Breast epithelium (tissue), 4 donors: Measurements from ENCODE around the gene MYD88. TPM values are rescaled to one million over a fixed set of nuclear protein-coding genes. Genes with fewer than 3 reads are reported as not detected.
A peak's percentile ranks its signal among the peaks of the same experiment; 100 is the strongest.

Experiments
- DNase-seq, 2 donors: peaks; one replicate each; pipeline ENCODE4 v3.0.0-alpha.2; 2019; ENCODE audit warnings: low spot score in 2 of 2
- H3K27ac ChIP-seq, 2 donors: fragments of 200-600 bp; sonication (generic) in 1 of 2; one replicate each; pipeline ENCODE4 v1.5.1; 2016 to 2019; ENCODE audit warnings: mild to moderate bottlenecking in 1 of 2
- H3K27me3 ChIP-seq, 2 donors: fragments of 200-600 bp; sonication (generic) in 1 of 2; one replicate each; pipeline versions ENCODE4 v1.5.1 to v1.6.0; 2017 to 2019; ENCODE audit warnings: control low read depth in 1 of 2, mild to moderate bottlenecking in 1 of 2
- H3K36me3 ChIP-seq: fragments of 200-600 bp; one replicate; pipeline ENCODE4 v1.5.1; 2019
- H3K4me1 ChIP-seq, 2 donors: fragments of 200-600 bp; sonication (generic); one replicate each; pipeline ENCODE4 v1.5.1; 2016 to 2019; ENCODE audit warnings: control low read depth in 1 of 2
- H3K4me3 ChIP-seq, 3 donors: fragments of 200-600 bp; sonication (generic); 1 replicate in 2 of 3; 2 replicates in 1 of 3; pipeline ENCODE4 v1.5.1; 2016 to 2019; ENCODE audit warnings: mild to moderate bottlenecking in 3 of 3, moderate library complexity in 2 of 3
- H3K9me3 ChIP-seq, 2 donors: fragments of 200-600 bp; sonication (generic) in 1 of 2; one replicate each; pipeline ENCODE4 v1.5.1; 2016 to 2019; ENCODE audit warnings: control low read depth in 1 of 2
- CTCF ChIP-seq, 3 donors: fragments of 450-650 bp; IDR thresholded peaks; one replicate each; pipeline ENCODE4 v1.5.1; 2016 to 2017; ENCODE audit warnings: antibody characterized with exemption in 3 of 3, mild to moderate bottlenecking in 3 of 3, moderate library complexity in 3 of 3
- POLR2A ChIP-seq: fragments of 450-650 bp; IDR thresholded peaks from one replicate; pipeline ENCODE4 v1.6.1; 2016; ENCODE audit warnings: antibody characterized with exemption, mild to moderate bottlenecking, moderate library complexity
- POLR2AphosphoS5 ChIP-seq, 3 donors: sonication (generic); formaldehyde crosslinking; IDR thresholded peaks; one replicate each; pipeline ENCODE4 v1.6.1; 2017; ENCODE audit warnings: antibody characterized with exemption in 3 of 3
- intact Hi-C: fragments of 100-400 bp; cut with DNase I; formaldehyde crosslinking; loops from one replicate; pipeline ENCODE4 v1.15.1; 2023; ENCODE audit warnings: low total_unique reads
- total RNA-seq, 3 donors: library from RNA; depleted of rRNA; stranded (reverse); fragments of >200 nt; gene quantifications; one replicate each; pipeline ENCODE4 v1.1.0, GENCODE V29; 2016

Gene MYD88
- total RNA-seq, 3 donors from 2014 or later = 33.4 to 36.0 (median 35.3) TPM

- peak overlapping the region; percentile 76 to 97 (median 90) for H3K4me3 ChIP-seq
- intact Hi-C loops = no loop called here
- H3K36me3 ChIP-seq = no peaks in the 10 kb centered on the region
- DNase-seq = no peak
- H3K9me3 ChIP-seq = no peaks in the 10 kb centered on the region
- no peaks in the 10 kb centered on the region for H3K27me3 ChIP-seq
- H3K27ac ChIP-seq = peak overlapping the region; percentile 91 to 95
- peaks cover 6 to 31% of the 10 kb centered on the region in 2 donors for H3K4me1 ChIP-seq
- no peak for TF ChIP-seq CTCF (IDR thresholded peaks at IDR 0.05)
- TF ChIP-seq POLR2AphosphoS5 (IDR thresholded peaks at IDR 0.05) = no peak
- peak; percentile 6 for TF ChIP-seq POLR2A
These were observed 679 bp upstream of the MYD88 start for GRCh38 chr3:38137615-38138348.

- Histone ChIP-seq H3K27ac (peak overlapping the region; percentile 91 to 95), H3K4me3 (peak overlapping the region; percentile 76 to 97 (median 90)), H3K27me3 (no peaks in the 10 kb centered on the region), H3K9me3 (no peaks in the 10 kb centered on the region), H3K36me3 (no peaks in the 10 kb centered on the region), H3K4me1 (peaks cover 6 to 22% of the 10 kb centered on the region in 2 donors)
- no peak for DNase-seq
- TF ChIP-seq CTCF (IDR thresholded peaks at IDR 0.05) = no peak
- TF ChIP-seq POLR2AphosphoS5 (IDR thresholded peaks at IDR 0.05) = no peak
- no peak for TF ChIP-seq POLR2A
- intact Hi-C loops = no loop called here
These were observed 730 bp downstream of the MYD88 start for GRCh38 chr3:38139191-38139590.

GRCh38 chr3:38139652-38140051 lies 1.2 kb downstream of the MYD88 start:
- no peak for DNase-seq
- intact Hi-C loops = no loop called here
- Histone ChIP-seq H3K4me3 (peak overlapping the region; percentile 76 to 97 (median 90)), H3K27me3 (no peaks in the 10 kb centered on the region), H3K9me3 (no peaks in the 10 kb centered on the region), H3K27ac (peak overlapping the region; percentile 91 to 95), H3K36me3 (no peaks in the 10 kb centered on the region), H3K4me1 (peaks cover 6 to 21% of the 10 kb centered on the region in 2 donors)
- TF ChIP-seq POLR2AphosphoS5 (IDR thresholded peaks at IDR 0.05) = no peak
- TF ChIP-seq POLR2A = no peak
- no peak for TF ChIP-seq CTCF (IDR thresholded peaks at IDR 0.05)

GRCh38 chr3:38140326-38141172 lies 2.1 kb downstream of the MYD88 start:
- no peak overlapping the region for H3K4me3 ChIP-seq
- no peak overlapping the region for H3K27ac ChIP-seq
- no peak for TF ChIP-seq POLR2AphosphoS5 (IDR thresholded peaks at IDR 0.05)
- DNase-seq = no peak
- intact Hi-C loops = no loop called here
- no peaks in the 10 kb centered on the region for H3K36me3 ChIP-seq
- H3K4me1 ChIP-seq = peaks cover 6 to 15% of the 10 kb centered on the region in 2 donors
- no peaks in the 10 kb centered on the region for H3K27me3 ChIP-seq
- H3K9me3 ChIP-seq = no peaks in the 10 kb centered on the region

GRCh38 chr3:38141173-38141951 lies 2.9 kb downstream of the MYD88 start:
- intact Hi-C loops = no loop called here
- Histone ChIP-seq H3K27ac (no peak overlapping the region), H3K27me3 (no peaks in the 10 kb centered on the region), H3K36me3 (no peaks in the 10 kb centered on the region), H3K9me3 (no peaks in the 10 kb centered on the region), H3K4me3 (no peak overlapping the region), H3K4me1 (peaks cover 6 to 10% of the 10 kb centered on the region in 2 donors)
- no peak for DNase-seq
- TF ChIP-seq CTCF (IDR thresholded peaks at IDR 0.05) (no peak), POLR2AphosphoS5 (IDR thresholded peaks at IDR 0.05) (no peak), POLR2A (no peak)
